Subcutaneous adipose tissue (tissue), 4 donors: Measurements from ENCODE around the gene ZMPSTE24. TPM values are rescaled to one million over a fixed set of nuclear protein-coding genes. Genes with fewer than 3 reads are reported as not detected.

Experiments
- CTCF ChIP-seq: fragments of 450-650 bp; IDR thresholded peaks from one replicate; pipeline ENCODE4 v1.5.1; 2016; ENCODE audit warnings: low read depth, mild to moderate bottlenecking, control low read depth, antibody characterized with exemption, moderate library complexity
- total RNA-seq, 4 donors: library from RNA; depleted of rRNA; stranded (reverse); fragments of >200 nt; gene quantifications; one replicate each; pipeline ENCODE4 v1.1.0, GENCODE V29; 2016

The ZMPSTE24 gene
- total RNA-seq, 4 donors from 2014 or later = 23.5 to 66.7 (median 38.0) TPM

GRCh38 chr1:40272653-40273213 lies 14.7 kb downstream of the ZMPSTE24 start:
- no peak for TF ChIP-seq CTCF

DNA sequence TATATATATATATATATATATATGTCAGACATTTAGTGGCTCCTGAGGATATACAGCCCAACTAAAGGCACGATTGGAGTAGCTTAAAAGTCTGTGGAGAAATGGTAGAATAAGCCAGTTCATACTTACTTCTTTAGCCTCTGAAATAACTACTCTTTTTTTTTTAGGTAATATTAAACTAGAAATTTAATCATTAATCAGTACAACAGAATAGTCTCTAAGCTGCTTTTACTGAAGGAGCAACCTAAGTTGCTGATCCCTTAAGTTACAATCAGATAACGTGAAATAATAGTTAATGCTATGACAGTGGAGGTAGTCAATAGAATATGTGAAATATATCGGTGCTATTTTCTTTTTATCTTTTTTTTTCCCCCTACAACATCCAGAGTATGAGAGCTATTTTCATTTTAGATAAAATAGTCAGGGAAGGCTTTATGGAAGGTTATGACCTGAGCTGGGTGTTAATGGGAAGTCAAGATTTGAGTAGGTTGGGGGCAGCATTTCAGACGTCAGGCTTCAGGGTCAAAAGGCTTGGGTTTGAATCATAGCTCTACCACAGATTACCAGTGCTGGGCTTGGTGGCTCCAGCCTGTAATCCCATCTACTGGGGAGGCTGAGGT lies 15.6 kb downstream of the ZMPSTE24 start:
- TF ChIP-seq CTCF = no peak

DNA sequence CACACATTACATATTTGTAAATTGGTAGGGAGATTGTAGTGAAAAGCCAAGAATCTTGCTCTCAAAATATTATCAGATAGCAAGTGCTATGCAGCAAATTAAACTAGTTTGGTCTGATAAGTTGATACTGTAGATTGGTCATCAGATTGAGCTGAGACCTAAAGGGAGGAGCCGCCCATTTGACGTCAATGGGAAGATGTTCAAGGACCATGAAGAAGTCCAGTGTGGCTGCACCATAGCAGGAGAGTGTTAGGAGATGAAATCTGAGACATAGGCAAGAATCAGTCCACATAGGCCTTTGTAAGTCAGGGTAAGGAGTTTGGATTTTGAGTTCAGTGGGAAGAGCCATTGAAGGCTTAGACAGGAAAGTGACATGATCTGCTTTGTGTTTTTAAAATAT lies 16.3 kb downstream of the ZMPSTE24 start:
- no peak for TF ChIP-seq CTCF

GRCh38 chr1:40276122-40276521 lies 18.1 kb downstream of the ZMPSTE24 start:
- no peak for TF ChIP-seq CTCF

- TF ChIP-seq CTCF = no peak
Observed at GRCh38 chr1:40281853-40282252, 23.8 kb downstream of the ZMPSTE24 start.

GRCh38 chr1:40291293-40291692 lies 33.3 kb downstream of the ZMPSTE24 start:
- TF ChIP-seq CTCF = no peak

GRCh38 chr1:40299366-40300248 lies 41.6 kb downstream of the ZMPSTE24 start:
- no peak for TF ChIP-seq CTCF
